ENCODE data around the gene CACNA2D3.

Gene CACNA2D3

DNA sequence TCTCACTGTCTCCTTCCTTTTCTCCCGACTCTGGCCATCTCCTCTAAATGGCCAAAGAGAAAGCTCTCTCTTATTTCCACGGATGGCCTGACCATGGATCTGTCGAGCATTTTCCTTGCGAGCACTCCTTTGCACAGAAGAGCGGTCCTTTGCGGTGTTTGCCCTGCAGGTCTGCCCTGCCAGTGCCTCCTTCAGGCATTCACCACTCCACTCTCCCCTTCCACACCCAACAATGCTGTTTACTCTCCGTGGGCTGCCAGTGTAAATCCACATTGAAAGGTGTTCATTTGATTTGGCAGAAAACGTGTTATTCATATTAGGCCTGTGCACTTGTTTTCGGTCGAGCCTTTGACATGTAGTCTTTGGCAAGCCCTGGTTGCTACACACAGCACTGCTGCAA lies 49.6 kb downstream of the CACNA2D3 start:
- no peak for DNase-seq

- DNase-seq, result no peak
These were observed 51.0 kb downstream of the CACNA2D3 start for GRCh38 chr3:54173371-54173770.

DNA sequence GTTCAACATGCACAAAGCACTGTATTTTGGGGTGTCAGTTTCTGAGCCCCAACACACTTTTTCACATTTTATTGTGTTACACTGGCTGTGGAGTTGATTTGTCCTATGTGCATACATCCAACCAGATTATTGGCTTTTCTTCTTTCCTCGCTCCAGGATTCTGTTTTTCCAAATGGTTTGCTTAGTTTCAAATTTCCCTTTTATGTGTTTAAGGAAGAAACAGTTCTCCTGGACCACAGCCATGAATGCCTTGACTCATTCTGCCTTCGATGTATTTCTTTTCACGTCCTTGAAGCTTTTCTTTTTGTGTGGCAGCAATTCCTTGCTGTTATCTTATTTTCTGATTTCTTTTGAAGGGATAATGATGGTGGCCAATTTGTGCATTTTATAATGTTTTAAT lies 53.8 kb downstream of the CACNA2D3 start:
- no peak for DNase-seq

DNA sequence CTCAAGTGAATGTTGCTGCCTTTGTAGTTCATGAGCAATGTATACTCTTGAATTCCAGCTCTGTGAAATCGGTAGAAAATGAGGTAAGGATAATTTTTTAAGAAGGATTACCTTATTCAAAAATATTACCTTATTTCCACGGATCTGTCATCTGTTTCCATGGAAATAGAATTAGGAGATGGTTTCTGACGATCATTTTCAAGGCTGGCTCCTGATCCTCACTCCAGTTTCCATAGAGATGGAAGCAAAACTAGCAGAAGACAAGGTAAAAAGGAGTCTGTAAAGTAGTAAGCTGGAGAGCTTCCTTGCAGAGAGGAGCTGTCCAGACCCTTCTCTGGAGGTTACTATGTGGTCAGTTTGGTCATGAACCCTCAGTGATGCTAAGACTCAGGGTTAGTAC lies 55.5 kb downstream of the CACNA2D3 start:
- DNase-seq, result no peak

DNA sequence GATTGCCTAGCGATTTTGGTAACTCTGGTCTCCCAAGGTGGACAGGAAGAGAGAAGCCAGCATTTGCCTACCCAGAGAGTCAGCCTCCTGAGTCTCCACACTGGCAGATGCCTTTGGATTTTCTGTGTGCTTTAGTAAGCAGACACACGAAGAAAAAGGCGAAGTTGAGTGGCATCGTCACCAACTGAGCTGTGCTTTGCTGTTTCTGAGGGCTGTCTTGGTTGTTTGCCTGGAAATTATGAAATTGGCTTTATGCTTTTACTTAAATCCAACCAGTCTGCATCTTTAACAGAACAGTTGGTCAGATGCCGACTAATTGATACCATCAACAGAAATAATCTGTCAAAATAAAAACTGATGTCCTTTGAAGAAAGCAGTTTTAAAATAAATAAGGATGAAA lies 56.0 kb downstream of the CACNA2D3 start:
- DNase-seq, result no peak

GRCh38 chr3:54180921-54181320 lies 58.6 kb downstream of the CACNA2D3 start:
- DNase-seq, result no peak

DNA sequence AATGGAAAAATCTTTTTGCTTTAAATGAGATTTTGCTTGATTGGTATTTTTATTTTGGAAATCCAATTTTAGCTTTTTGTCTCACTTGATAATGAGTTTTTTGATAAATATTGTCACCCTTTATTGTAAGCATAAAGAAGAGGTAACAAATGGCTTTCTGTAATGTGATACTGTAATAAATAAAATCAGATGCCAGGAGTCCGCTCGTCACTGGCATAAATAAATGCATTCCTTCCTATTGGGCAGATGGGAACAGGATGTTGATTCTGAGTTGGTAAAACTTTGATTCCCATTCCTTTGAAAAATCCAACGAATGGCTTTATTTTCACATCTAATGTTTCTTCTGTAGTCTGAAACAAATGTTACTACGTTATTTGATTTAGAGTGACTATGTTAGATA lies 59.9 kb downstream of the CACNA2D3 start:
- no peak for DNase-seq

- no peak for DNase-seq
These were observed 63.4 kb downstream of the CACNA2D3 start for GRCh38 chr3:54185740-54186139.

- no peak for DNase-seq
These were observed 65.9 kb downstream of the CACNA2D3 start for GRCh38 chr3:54188176-54188791.

DNA sequence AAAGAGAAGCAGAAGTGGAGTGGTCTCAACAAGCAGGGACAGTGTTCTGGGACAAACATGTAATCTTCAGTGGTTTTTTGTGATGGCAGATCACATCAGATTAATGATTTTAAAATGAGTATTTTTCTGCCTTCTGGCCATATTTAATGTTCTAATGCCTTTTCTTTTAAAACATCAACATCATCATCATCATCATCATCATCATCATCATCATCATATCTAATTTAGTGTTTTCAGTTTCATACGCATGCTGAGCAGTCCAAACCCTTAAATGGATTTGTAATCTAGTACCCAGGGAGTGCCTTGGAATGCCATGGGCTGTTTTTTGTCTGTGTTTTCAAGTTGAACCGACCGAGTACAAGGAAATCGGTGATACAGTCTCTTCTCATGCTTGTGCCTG lies 68.9 kb downstream of the CACNA2D3 start:
- no peak for DNase-seq

DNA sequence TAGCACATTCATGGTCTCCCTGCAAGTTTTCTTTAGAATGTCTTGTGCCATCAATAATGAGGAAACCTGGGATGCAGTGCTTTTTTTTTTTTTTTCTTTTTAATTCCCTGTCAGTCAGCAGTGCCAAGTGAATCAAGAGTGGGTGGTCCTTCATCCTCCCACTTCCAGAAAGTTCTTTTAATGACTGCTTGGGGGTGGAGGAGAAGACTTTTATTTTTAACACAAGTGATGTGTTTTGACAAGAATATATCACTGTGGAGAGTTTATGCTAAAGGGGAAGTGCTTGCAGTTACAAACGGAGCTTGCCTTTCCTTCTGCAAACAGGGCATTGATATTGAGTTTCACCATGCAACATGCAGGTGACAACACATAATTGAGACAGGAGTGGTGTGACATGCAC lies 69.7 kb downstream of the CACNA2D3 start:
- DNase-seq, result no peak

DNA sequence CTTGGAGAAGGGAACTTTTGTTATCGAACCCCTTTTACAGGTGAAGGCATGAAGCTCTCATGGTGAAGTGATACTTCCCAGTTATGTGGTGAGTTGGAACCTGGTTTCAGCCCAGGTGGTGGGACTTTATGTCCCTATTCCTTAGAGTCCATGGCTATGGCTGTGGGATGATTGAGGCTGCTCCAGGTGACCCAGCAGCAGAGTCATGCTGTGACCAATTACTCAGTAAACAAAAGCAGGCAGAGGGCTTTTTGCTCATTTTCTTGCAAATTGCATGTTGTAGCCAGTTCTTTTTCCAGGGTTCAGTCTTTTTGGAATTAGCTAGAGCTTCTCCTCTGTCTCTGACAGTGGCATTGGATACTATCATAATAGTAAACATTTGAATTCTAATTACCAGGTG lies 70.7 kb downstream of the CACNA2D3 start:
- no peak for DNase-seq

GRCh38 chr3:54196360-54196991 lies 74.1 kb downstream of the CACNA2D3 start:
- DNase-seq, result no peak

DNA sequence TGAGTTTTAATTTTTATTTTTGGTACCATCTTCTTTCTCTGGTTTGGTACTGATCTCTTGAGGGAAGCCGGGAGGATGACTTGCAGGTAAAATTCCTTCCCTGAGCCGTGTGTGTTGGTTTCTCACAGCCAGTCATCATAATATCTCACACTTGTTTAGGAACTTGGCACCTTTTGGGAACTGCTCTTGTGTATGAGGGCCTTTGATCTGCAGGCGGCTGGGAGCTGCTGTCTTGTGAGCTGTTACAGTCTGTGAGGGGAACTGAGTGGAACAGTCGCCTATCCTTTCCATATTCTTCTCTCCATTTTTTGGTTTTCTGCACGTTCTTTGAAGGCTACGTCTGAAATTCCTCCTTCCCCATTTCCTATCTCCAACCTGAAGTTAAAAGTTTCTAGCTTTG lies 75.2 kb downstream of the CACNA2D3 start:
- DNase-seq, result no peak

- DNase-seq, result no peak
These were observed 76.2 kb downstream of the CACNA2D3 start for GRCh38 chr3:54198556-54198955.

GRCh38 chr3:54202054-54202453 lies 79.7 kb downstream of the CACNA2D3 start:
- DNase-seq, result no peak

- DNase-seq, result no peak
These were observed 80.4 kb downstream of the CACNA2D3 start for GRCh38 chr3:54202651-54203248.

- no peak for DNase-seq
These were observed 84.5 kb downstream of the CACNA2D3 start for GRCh38 chr3:54206874-54207273.

GRCh38 chr3:54211097-54211496 lies 88.7 kb downstream of the CACNA2D3 start:
- no peak for DNase-seq

- no peak for DNase-seq
These were observed 90.4 kb downstream of the CACNA2D3 start for GRCh38 chr3:54212723-54213122.

GRCh38 chr3:54213907-54214306 lies 91.6 kb downstream of the CACNA2D3 start:
- DNase-seq, result no peak

- DNase-seq, result no peak
These were observed 92.5 kb downstream of the CACNA2D3 start for GRCh38 chr3:54214845-54215244.

GRCh38 chr3:54215521-54215920 lies 93.2 kb downstream of the CACNA2D3 start:
- DNase-seq, result no peak

- DNase-seq, result no peak
These were observed 95.5 kb downstream of the CACNA2D3 start for GRCh38 chr3:54217828-54218227.

DNA sequence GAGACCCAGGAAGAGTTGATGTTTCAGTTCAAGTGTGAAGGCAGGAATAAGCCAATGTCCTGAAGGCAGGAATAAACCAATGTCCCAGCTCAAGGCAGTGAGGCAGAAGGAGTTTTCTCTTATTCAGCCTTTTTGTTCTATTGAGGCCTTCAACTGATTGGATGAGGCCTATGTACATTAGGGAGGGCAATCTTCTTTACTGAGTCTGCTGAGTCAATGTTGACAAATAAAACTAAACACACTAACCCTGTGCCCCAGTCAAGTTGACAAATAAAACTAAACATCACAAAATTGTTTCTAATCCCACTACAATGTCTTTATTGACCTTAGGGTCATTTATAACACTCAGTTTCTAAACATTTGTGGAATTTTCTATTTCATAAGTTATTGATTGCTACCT lies 100.0 kb downstream of the CACNA2D3 start:
- DNase-seq, result no peak
